Stimulated activated CD4-positive, alpha-beta T cell treated with anti-CD3 and anti-CD28 coated beads, Interleukin-4, amount 100 ng/mL, for 1 hour (primary cell): ENCODE data around the gene UBE4B.

Experiments
- DNase-seq: peaks from one replicate; pipeline ENCODE4 v3.0.0-alpha.2; 2020

Gene UBE4B

DNA sequence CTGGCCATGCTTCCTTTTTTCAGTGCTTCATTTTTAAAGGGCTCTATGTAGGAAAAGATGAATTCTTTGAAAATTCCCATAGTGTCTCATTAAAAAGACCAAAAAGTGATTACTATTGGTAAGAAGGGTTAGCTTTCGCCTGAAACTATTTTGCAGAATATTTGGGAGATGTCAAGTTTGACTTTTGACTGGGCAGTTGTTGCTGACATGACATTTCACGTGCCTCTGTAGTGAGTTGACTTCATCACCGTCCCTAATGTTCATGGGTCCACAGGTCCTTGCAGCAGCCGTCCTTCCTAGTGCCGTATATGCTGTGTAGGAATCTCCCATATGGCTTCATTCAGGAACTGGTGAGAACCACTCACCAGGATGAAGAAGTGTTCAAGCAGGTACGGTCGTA is 88.9 kb downstream of the UBE4B start:
- no peak for DNase-seq

DNA sequence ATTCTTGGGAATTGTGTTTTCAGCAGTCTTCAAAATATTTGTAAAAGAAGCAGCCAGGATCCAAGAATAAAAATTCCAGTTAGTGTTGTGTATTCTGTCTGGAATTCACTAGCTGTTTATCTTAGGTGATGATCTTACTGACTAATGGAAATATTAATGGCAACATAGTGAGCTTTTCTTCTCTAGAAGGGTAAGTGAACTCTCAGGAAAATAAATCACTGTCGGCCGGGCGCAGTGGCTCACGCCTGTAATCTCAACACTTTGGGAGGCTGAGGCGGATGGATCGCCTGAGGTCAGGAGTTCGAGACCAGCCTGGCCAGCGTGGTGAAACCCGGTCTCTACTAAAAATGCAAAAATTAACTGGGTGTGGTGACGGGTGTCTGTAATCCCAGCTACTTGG is 90.2 kb downstream of the UBE4B start:
- no peak for DNase-seq

DNA sequence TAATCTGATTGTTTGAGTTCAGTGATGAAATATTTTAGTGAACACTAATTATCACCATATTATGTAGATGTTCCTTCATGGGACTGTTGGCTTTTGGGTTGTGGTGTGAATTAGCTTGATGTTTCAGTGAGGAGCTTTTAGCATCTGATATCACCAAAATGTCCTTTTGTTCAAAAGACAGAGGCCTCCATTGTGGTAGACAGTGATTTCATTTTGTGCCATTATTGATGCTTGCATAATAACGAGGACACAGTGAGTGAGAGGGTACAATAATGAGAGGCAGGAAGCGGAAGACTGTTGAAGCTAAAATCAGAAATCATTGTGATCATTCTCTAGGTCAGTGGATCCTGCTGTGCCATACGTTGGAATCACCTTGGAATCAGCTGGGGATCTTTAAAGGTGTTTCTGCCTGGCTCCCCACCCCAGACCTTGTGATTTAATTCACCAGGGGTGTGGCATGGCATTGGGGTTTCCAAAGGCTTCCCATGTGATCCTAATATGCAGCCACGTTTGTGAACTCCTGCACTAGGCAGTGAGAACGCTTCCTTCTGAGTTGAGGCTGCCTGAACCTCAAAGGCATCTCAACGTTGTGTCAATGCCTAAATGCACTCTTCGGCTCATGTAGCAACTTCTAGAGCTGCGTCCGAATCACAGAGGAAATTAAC is 95.5 kb downstream of the UBE4B start:
- DNase-seq, result no peak

DNA sequence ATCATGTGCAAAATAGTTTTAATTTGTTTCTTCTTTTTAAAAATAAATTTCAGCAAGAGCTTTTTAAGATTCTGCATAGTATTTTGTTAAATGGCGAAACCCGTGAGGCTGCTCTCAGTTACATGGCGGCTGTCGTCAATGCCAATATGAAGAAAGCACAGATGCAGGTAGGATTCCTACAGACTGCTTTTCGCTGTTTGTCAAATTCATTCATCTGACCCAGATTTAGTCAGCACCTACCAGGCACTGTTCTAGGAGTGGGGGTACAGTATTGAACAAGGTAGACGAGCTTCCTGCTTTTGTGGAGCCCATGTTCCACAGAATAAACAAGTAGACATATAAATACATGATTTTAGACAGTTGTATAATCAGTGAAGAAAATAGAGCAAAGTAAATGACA is 99.6 kb downstream of the UBE4B start:
- DNase-seq, result no peak

DNA sequence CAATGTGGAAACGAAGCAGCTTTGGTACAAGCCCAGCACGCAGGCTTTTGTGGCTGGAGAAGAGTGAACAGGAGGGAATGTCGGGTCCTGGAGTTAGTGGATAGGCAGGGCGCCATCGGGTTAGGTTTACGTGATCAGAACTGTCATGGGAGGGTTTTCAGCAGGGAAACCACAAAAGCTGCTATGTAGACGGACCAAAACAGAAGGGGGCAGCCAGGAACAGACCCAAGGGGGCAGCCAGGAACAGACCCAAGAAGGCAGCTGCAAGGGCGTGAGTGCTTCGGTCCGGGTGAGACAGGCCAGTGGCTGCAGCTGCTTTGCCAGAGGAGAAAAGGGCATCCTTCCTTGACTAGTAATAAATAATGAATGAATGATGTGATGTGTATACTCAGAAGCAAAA is 100.1 kb downstream of the UBE4B start:
- DNase-seq, result no peak

DNA sequence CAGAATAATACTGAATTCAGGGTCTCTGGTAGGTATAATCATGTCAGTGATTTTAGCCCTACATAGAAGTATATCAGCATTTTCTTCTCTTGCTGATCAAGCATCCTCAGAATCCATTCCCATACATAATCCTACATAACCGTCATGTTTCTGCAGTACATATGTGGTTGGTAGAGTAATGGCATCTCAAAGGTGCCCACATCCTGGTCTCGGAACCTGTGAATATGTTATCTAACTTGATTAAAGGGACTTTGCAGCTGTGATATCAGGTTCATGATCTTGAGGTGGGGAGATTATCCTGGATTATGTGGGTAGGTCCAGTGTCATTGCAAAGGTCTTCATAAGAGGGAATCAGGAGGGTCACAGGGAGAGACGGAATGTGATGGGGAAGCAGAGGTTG is 108.2 kb downstream of the UBE4B start:
- no peak for DNase-seq

DNA sequence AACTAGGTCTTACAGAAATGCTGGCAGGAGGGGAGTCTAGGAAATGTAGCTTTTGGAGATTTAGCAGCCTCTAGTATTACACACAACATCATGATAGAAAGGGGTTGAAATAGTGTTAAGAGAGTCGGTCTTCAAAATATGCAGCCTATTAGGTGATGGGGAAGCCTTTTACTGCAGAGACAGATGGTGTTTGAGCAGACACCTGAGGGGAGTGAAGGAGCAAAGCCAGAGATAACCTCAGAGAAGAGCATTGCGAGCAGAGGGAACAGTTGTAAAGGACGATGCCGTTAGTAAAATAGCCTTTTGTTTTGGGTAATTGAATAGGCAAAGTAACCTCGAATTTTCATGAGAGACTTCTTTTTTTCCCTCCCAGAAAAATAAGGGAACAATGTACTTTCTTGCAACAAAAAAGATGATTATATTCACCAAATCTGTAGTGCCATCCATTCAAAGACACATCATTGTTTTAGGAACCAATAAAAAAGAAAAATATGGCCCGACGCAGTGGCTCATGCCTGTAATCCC is 111.3 kb downstream of the UBE4B start:
- DNase-seq, result no peak

DNA sequence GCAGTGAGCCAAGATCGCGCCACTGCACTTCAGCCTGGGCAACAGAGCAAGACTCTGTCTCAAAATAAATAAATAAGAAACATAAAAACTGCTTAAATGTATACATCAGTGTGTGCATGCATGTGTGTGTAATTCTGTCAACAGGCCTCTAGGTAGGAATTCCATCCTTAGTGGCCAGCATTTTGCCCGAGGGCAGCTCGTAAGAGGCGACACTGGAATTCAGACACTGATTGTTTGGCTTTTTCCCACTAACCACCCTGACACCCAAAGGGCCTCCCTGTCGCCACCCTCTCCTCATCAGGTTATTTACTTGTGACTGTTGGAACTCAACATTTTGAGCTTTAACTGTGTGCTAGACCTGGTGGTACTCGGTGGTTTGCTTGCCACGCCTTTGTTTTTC is 113.6 kb downstream of the UBE4B start:
- DNase-seq, result no peak

DNA sequence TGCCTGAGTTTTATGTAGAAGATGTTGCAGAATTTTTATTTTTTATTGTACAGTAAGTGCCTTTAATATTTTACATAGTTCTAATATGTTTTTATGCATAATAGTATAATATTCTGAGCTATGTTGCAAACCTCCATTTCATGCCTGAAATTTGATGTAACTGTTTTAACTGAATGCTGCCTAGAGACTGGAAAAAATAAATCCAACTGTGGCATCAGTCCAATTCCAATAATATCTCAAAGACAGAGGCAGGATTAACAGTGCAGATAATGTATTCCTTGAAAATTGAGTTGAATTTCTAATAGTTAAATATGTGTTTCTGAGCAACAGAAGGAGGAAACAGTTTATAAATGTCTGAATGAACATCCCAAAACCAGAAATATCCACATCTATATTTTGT is 116.5 kb downstream of the UBE4B start:
- DNase-seq, result no peak

DNA sequence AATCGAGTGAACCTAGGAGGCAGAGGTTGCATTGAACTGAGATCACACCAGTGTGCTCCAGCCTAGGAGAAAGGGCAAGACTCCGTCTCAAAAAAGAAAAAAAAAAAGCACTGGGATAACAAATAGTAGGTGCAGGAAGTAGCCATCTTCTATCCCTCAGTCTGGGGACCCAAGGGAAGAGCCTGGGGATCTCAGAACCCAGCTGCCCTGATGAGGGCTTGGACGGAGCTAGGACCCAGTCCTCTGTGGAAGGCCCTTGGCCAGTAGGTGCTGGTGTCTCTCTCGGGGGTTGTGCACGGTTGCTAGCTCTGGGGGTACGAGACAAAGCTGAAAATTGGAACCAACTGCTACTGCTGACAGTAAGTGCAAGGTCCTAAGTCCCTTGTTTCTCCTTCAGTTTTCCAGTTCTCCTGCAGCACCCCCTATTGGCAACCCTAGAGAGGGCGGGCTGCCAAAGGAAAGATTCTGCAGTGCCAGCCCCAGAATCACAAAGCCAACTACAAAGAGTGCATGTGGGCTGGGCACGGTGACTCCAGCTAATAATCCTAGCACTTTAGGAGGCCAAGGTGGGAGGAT is 120.0 kb downstream of the UBE4B start:
- peak; percentile 15 for DNase-seq

DNA sequence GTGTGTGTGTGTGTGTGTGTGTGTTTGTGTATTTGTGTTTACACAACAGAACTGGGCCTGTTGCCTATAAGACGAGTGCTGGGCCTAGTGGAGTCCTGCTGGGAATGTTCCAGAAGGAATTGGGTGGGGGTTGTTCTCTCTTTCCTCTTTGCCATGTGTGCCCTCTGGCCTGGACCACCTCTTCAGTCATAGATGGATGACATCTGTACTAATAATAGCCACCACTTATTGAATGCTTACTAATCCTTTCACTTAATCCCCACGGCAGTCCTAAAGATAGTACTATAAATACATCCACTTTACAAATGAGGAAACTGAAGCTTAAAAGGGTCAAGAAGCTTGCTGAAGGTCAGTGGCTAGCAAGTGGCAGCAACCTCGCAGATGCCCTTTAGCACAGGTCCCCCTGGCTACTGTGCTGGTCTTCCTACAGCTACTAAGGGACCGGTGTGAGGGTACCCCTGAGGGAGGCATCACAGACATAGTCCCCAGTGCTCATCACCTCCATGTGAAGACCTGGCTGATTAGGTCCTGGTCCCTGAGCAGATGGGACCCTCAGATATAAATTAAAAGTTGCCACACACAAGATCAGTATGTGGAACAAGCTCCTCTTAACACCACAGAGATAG is 122.4 kb downstream of the UBE4B start:
- no peak for DNase-seq

DNA sequence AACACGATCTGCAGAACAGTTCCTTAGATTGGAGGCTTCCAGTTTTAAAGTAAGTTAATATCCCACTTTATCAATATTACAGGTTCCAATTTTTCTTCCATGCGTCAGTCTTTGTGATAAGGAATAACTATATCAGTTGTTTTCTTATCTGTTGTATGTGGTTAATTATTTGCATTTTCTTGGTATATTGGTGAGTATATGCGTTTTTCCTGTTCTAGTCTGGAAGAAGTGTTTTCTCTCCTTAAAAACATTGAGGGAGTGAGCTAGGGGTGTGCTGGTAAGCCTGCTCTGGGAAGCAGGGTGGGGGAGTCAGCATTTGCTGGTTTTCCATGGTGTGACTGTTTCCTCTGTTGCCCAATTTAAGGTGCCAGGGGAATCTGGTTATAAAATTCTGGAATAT is 127.4 kb downstream of the UBE4B start:
- no peak for DNase-seq

DNA sequence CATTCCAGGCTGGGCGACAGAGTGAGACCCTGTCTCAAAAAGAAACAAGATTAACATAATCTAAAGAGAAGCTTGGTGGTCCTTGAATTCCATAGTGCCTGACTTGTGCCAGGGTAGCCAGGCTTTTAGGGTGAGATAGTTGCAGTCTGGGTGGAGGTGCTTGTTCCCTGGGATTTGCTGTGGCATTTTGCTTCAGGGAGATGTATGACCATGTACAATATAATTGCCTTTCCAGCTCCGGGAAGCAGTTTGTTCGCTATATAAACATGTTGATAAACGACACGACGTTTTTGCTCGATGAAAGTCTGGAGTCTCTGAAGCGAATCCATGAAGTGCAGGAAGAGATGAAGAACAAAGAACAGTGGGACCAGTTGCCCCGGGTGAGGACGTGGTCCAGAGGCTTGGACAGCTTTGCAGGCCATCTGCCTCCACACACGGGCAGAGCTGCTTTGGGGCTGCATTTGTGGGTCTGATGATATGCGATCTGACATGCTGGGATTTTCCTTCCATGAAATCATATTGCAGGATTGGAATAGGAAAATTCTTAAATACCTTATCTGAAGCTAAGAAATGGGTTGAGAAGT is 128.2 kb downstream of the UBE4B start:
- DNase-seq, result no peak

DNA sequence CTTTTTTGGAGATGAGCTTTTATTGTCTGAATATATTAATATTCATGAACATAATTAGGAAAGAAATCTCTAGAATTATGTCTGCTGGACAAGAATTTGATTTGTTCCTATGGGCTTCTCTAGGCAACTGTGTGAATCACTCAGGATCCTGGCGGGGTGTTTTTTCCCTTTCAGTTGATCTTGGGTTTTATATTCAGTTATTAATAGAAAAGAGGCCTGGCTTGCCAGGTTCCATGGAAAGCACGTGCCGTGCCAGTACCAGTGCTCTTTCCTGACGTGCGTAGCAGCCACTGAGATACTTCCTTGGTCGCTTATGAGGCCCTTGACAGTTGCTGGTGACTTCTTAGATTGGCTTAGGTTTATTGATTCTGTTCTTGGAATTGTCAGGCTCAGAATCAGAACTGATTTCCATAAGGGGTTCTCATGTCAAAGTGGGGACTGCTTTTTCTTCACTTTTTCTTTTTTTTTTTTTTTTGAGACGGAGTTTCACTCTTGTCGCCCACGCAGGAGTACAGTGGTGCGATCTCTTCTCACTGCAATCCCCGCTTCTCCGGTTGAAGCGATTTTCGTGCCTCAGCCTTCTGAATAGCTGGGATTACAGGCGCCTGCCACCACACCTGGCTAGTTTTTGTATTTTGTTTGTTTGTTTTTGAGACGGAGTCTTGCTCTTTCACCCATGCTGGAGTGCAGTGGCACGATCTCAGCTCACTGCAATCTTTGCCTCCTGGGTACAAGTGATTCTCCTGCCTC is 129.0 kb downstream of the UBE4B start:
- no peak for DNase-seq

DNA sequence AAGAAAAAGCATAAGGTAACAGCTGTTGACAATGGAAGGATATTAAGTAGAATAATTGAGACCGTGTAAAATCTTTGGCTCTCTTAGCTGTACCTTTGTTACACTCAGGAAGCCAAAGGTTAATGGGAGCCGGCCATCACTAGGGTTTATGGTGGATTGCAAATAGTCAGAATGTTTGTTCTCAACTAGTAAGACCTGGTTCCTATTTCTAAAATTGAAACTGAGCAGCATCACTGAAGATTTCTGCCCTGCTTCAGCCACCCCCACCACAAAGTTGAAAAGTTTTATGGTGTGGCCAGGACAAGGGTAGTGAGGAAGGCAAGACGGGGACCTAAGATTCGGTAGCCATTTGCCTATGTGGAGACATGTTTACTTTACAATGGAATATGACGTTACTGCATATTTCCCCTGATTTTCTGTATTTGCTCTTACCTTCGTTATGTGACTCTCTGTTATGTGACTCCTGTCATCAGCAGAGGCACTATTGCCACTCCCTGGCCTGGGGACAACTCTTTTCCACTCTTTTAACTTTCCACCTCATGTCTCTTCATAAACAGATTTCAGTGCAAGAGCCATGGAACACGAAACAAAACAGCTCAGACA is 136.3 kb downstream of the UBE4B start:
- no peak for DNase-seq

DNA sequence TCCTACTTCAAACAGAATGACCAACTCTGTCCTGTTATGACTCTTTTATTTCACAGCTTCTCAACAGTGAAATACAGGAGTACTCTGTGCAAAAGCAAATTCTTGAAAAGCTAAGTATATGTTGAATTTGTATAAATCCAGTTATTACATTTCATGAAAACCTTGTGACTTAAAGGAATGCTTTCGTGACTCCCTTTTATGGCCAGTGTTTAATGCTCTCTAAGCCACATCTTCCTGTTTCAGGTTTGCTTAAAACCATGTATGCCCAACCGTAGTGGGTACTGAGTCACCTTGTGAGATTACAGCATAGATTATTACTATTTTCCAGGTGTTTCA is 137.4 kb downstream of the UBE4B start:
- no peak for DNase-seq

DNA sequence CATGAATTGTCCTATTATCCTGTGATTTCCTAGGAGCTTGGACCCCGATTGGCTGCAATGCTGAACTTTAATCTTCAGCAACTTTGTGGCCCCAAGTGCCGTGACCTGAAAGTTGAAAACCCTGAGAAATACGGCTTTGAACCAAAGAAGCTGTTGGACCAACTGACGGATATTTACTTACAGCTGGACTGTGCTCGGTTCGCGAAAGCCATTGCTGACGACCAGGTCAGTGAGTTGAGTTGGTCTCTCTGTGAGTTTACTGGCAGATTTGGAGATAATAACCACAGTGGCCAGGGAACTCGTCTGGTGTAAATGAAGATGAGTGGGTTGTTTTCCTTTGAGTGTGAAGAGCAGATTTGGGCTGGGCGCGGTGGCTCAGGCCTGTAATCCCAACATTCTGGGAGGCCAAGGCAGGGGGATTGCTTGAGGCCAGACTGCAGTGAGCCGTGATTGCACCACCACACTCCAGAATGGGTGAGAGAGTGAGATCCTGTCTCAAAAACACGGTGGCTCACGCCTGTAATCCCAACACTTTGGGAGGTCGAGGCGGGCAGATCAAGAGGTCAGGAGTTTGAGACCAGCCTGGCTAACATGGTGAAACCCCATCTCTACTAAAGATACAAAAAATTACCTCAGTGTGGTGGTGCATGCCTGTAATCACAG is 138.5 kb downstream of the UBE4B start:
- no peak for DNase-seq

DNA sequence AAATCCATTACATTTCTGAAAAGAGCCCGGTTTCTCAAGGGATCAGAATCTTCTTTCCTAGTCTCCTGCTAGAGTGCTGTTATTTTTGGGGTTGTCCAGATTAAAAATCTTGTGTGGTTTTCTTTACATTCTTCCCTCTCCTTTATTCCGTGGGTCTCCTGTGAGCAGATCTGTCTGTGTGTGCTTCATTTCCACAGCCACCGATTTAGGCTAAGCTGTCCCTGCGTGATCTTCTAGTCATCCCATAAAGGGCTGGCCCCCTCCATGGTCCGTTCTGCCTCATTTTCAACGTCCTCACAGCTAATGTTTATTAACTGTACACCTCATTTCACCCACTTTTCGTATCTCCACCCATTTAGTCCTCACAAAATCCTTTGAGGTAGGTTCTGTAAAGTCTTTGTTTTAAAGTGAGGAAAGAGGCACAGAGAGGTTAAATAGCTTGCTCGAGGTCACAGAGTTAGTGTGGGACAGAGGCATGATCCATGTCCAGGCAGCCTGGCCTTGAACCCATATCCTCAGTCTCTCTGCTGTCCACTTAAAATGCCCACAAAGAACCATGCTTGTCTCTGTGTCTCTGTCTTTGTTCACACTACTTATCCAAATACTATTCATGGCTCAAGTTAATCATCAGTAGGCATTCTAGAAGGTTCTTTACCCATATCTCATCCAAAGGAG is 139.4 kb downstream of the UBE4B start:
- DNase-seq, result no peak

DNA sequence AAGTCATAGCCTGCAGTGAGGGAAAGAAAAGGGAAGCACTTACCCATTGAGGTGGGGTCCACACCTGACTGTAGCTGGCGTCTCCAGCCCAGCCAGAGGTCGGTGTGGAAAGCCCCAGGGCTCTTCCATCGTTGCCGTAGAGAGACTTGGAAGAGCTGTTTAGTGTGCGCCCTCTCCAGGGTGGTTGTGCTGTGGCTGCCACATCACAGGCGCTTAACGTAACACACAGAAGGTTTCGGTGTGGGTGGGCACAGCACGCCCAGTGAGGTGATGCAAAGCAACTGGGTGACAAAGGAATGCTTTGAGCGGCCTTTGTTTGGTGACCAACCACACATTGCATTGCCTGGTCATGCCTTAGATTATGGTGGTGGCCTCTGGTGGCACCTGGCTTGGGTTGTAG is 140.8 kb downstream of the UBE4B start:
- no peak for DNase-seq

DNA sequence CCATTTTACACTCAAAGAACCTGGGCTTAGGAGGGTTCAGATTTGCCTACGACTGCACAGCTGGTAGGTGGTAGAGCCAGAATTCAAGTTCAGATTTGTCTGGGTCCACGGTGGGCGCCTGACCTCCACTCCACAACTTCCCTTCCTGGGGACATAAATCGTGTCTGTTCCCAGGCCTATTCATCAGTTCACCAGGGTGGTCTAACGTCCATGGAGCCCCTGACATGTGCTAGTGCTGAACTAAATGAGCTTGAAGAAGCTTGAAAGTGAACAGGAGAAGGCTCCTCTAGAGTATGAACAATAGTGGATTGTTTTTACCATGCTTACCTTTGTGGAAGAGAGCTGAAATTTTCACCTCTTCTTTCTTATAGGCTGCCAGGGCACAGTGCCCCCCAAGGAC is 145.1 kb downstream of the UBE4B start:
- no peak for DNase-seq

DNA sequence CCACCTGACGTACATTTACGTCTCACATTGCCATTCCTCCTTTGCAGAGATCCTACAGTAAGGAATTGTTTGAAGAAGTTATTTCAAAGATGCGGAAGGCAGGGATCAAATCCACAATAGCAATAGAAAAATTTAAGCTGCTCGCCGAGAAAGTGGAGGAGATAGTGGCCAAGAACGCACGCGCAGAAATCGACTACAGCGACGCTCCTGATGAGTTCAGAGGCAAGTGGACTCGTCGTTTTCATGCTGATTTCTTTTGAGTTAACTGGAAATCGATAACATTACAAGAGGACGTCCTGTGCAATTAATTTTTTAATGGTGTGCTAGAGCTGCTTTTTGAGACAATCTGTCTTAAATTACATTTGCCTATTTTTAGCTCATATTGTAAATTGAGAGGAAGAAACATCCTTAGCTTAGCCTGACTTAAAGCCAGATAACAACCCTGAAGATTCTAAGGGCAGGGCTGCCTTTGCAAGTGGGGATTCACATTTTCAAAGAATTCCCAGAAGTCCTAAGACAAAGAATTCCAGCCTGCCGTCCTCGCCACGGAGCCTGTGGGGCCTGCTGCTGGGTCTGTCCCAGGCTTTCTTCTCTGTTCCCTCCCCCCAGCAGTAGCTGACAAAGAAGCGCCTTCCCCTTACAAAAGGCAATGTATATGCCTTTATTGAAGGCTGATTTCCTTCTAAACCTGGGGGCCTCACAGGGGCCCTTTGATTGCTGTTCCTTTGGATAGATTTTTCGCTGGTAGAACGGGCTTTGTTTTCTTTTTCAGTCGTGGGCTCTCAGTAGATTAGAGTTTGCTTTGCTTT is 146.0 kb downstream of the UBE4B start:
- DNase-seq, result no peak
